Embryonic facial prominence (tissue), 1 donor: ENCODE data around the gene ELOB.
"Not testable (repeated sequence)": the region's sequence is repeated elsewhere in the genome, so short reads cannot be mapped to it uniquely, and the experiment has no call there.

ENCODE experiments used
- DNase-seq: peaks from one replicate; pipeline ENCODE4 v3.0.0-alpha.2; 2016; ENCODE audit errors: extremely low spot score

Gene ELOB

GRCh38 chr16:2748757-2749455, 28.2 kb downstream of the ELOB start:
- DNase-seq: no peak

GRCh38 chr16:2745961-2746360, 31.1 kb downstream of the ELOB start:
- DNase-seq: no peak

- no peak for DNase-seq
Observed at GRCh38 chr16:2745116-2745890, 31.8 kb downstream of the ELOB start.

- no peak for DNase-seq
Observed at GRCh38 chr16:2744711-2745110, 32.4 kb downstream of the ELOB start.

GRCh38 chr16:2743007-2743810, 33.9 kb downstream of the ELOB start:
- no peak for DNase-seq

- DNase-seq: no peak
Observed at GRCh38 chr16:2742323-2743006, 34.6 kb downstream of the ELOB start.

GRCh38 chr16:2741168-2741567, 35.9 kb downstream of the ELOB start:
- no peak for DNase-seq

- no peak for DNase-seq
Observed at GRCh38 chr16:2740476-2740875, 36.6 kb downstream of the ELOB start.

GRCh38 chr16:2739625-2740430, 37.3 kb downstream of the ELOB start:
- DNase-seq: no peak

- no peak for DNase-seq
Observed at GRCh38 chr16:2738615-2739014, 38.5 kb downstream of the ELOB start.

- DNase-seq: no peak
Observed at GRCh38 chr16:2737895-2738418, 39.1 kb downstream of the ELOB start.

GRCh38 chr16:2737238-2737605, 39.9 kb downstream of the ELOB start:
- DNase-seq: no peak

GRCh38 chr16:2736476-2737237, 40.4 kb downstream of the ELOB start:
- DNase-seq: no peak

- DNase-seq: no peak
Observed at GRCh38 chr16:2734844-2735515, 42.1 kb downstream of the ELOB start.

GRCh38 chr16:2728034-2728433, 49.0 kb downstream of the ELOB start:
- no peak for DNase-seq

- DNase-seq: no peak
Observed at GRCh38 chr16:2726923-2727322, 50.2 kb downstream of the ELOB start.

- DNase-seq: no peak
Observed at GRCh38 chr16:2724816-2725348, 52.2 kb downstream of the ELOB start.

GRCh38 chr16:2724088-2724676, 52.9 kb downstream of the ELOB start:
- DNase-seq: no peak

GRCh38 chr16:2721634-2722173, 55.4 kb downstream of the ELOB start:
- not testable (repeated sequence) for DNase-seq
